Femur (tissue), 1 donor: ENCODE results near the gene FSHR.
A peak's percentile ranks its signal among the peaks of the same experiment; 100 is the strongest.

Source experiments
- DNase-seq: peaks from one replicate; pipeline ENCODE4 v3.0.0-alpha.2; 2017

Gene FSHR

GRCh38 chr2:48948400-48949125 is 205.8 kb downstream of the FSHR start:
- DNase-seq: no peak

- peak; percentile 60 for DNase-seq
Observed at GRCh38 chr2:48946449-48947048, 207.8 kb downstream of the FSHR start.

GRCh38 chr2:48944956-48945355 is 209.4 kb downstream of the FSHR start:
- DNase-seq: no peak

GRCh38 chr2:48943436-48943835 is 210.9 kb downstream of the FSHR start:
- DNase-seq: no peak

- DNase-seq: no peak
Observed at GRCh38 chr2:48941908-48942307, 212.4 kb downstream of the FSHR start.

- no peak for DNase-seq
Observed at GRCh38 chr2:48941456-48941855, 212.9 kb downstream of the FSHR start.

GRCh38 chr2:48940606-48941005 is 213.7 kb downstream of the FSHR start:
- no peak for DNase-seq

- no peak for DNase-seq
Observed at GRCh38 chr2:48939232-48939631, 215.1 kb downstream of the FSHR start.

- DNase-seq: no peak
Observed at GRCh38 chr2:48938231-48938630, 216.1 kb downstream of the FSHR start.

GRCh38 chr2:48934807-48935206 is 219.5 kb downstream of the FSHR start:
- no peak for DNase-seq

- no peak for DNase-seq
Observed at GRCh38 chr2:48933828-48934497, 220.4 kb downstream of the FSHR start.

GRCh38 chr2:48932667-48933066 is 221.6 kb downstream of the FSHR start:
- DNase-seq: no peak

GRCh38 chr2:48929571-48930301 is 224.6 kb downstream of the FSHR start:
- DNase-seq: no peak

GRCh38 chr2:48927355-48927754 is 227.0 kb downstream of the FSHR start:
- no peak for DNase-seq

- no peak for DNase-seq
Observed at GRCh38 chr2:48915884-48916283, 238.4 kb downstream of the FSHR start.

- DNase-seq: no peak
Observed at GRCh38 chr2:48915227-48915626, 239.1 kb downstream of the FSHR start.

- DNase-seq: no peak
Observed at GRCh38 chr2:48914477-48915089, 239.7 kb downstream of the FSHR start.
